HG03097 (cell line): Measurements from ENCODE around the gene HTR6.

ENCODE experiments used
- ATAC-seq: cut with Tn5 transposase; IDR thresholded peaks from one replicate; pipeline ENCODE4 v1.9.1; 2021; ENCODE audit not compliant: unreplicated experiment, low FRiP score

Gene HTR6

DNA sequence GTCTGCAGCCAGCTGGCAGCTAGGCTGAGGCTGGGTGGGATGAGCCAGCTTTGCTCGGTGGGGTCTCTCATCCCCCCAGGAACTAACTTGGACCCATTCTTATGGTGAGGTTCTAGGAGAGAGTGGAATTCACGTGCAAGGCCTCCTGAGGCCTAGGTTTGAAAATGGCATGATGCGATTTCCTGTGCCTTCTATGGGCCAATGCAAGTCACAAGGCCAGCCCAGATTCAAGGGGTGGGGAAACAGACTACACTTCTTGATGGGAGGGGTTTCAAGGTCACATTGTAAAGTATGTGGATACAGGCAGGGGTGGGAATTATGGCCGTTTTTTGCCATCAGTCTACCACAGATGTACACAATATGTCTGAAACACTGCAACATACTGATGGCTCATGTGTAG lies 48.3 kb downstream of the HTR6 start:
- no peak for ATAC-seq

DNA sequence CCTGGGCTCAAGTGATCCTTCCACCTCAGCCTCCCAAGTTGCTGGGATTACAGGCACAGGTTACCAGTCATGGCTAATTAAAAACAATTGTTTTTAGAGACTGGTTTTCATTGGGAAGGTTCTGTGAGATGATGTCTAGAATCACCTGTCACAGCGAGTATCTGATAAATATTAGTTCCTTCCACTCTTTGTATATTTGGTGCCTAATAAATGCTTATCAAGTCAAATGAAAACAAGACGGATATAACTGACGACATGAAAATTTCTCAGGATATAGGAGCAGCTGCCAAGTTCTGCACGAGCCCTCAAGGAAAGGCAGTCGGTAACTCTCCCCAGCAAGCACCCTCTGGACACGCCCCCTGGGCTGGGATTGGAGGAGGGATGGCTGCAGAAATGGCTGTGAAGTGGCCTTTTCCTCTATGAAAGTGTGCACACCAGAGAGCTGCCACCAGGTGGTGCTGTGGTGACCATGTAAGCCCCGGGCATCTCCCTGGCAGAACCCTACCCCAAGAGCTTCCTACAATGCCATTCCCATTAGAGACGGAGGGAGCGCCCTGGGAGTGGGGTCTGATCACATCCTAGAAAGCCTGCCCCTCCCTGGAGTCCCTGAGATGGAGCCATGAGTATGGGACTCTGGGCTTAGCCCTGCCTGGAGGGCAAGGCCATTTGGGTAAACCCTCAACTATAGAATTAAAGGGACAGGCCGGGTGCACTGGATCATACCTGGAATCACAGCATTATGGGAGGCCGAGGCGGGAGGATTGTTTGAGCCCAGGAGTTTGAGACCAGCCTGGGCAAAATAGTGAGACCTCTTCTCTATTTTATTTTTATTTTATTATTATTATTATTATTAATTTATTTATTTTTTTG lies 50.9 kb downstream of the HTR6 start:
- ATAC-seq, result no peak

DNA sequence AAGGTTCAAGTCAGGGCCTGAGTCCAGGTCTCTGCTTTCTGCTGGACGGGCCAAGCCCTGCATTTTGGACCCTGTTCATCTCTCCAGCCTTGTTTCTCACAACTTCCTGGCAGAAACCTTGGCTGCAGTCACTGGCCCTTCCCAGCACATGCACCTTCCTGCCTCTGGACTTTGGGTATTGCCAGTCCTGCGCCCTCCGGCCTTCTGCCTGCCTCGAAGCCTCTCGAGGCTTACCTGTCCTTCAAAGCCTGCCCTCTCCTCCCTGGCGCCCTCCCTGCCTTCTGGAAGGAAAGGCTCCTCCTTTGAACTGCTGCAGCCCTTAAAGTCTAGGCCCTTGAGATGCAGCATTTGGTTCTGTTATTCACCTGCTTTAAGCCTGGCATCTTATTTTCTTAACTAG lies 52.8 kb downstream of the HTR6 start:
- ATAC-seq, result no peak

DNA sequence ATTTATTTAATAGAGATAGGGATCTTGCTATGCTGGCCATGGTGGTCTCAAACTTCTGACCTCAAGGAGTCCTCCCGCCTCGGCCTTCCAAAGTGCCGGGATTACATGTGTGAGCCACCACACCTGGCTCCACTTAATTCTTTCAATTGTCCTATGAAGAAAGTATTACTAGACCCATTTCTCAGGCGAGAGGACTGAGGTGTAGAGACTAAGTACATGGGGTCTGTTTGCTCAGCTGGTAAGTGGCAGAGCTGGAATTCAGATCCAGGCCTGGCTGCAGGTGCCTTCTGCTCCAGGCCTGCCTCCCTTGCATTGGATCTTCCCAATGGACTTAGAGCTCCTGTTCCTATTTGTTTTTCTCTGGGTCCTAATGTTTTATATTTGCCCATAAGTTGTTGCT lies 55.5 kb downstream of the HTR6 start:
- ATAC-seq, result no peak

DNA sequence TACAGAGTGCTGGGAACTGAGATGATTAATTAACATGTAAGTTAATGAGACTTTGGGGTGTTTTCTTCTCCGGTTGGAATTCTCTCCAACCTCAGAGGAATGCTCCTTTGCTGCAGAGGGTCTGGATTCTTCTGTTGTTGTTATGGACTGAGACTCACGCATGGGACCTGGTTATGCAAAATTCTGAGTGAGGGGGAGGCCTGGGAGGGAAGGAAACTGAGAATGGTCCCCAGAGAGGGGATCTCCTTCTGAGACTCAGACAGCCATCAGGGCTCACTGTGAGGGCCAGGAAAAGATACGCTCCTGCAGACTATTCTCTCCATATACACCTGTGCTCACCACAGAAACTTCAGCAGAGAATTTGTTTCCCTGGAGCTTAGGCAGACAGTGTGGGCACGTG lies 56.3 kb downstream of the HTR6 start:
- no peak for ATAC-seq

DNA sequence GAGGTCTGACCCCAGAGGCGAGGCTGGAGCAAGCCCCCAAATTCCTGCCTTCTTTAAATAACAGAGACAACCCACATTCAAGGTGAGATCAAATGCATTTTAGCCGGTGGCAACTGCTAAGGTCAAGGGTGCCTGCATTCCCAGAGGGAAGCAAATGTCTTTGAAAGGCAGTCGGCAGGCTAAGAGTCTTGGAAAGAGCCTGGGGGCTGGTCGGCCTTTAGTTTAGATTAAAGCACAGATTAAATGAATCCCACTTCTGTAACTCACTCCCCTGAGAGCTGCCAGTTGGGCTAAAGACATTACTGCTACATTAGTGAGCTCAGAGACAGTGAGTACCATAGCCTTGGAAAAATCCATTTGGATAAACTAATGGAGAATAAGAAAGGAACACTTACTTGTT lies 59.2 kb downstream of the HTR6 start:
- ATAC-seq, result no peak

DNA sequence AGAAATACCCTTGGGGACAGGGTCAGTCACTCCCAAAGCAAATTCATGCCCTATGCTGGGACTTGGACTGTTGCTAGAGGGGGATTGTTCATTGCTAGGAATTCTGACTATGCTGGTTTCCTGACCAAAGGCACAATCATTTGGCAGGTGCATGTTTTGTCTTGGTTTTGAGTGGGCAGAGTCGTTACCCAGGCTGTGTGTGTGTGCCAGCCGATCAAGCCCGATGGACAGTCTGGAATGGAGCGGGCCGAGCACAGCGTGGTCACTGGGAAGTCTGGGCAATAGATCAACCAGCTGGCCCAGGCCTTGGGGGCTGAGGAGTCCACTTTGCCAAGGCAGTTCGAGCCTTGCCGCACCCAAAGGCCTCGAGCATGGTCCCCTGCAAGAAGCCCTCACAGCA lies 60.9 kb downstream of the HTR6 start:
- no peak for ATAC-seq

DNA sequence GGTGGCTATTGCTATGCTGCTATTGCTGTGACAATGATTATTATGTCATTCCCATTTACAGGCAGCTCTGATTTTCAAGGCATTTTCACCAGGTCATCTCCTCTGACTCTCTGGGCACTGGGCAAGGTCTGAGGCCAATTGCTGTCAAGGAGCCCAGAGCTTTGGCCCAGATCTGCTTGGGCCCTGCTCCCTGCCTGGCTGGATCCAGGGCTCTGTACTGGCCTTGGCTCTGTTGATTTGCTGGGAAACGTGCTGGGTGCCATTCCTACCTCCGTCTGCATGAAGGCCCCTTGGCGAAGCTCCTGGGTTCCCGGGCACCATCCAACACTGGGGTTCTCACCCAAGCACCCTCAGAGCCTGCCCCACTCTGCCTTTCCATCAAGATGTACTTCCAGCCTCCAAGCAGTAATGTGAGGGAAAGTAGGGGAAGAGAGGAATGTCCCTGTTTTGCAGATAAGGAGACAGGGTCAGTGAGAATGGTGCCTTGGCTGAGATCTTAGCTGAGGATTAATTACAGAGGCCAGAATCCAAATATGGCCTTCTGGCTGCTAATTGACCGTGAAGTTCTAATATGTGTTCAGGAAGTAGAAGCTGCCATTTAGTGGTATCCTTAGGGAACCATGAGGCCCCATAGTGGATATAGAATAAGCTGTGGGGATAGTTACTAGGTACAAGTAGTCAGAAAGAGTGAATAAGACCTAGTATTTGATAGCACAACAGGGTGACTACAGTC lies 63.9 kb downstream of the HTR6 start:
- ATAC-seq, result no peak

DNA sequence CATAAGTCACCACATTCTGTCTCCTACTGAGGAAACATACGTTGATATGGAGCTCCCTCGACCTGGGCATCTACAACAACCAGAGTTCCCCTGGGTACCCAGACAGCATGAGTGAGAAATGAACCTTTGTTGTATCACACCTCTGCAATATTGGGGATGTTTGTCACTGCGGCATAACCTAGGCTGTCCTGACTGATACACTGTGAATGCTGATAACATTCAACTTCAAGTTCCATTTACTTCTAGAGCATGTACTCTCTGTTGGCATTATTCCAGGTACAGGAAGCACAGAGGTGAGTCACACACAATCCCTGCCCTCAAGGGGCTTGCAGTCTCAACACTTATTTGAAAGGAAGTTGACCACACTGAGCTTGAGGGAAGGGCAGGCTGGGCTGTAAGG lies 65.6 kb downstream of the HTR6 start:
- no peak for ATAC-seq
